Measurements from ENCODE around the gene ZPBP.

The ZPBP gene

GRCh38 chr7:50037086-50037485 is 56.0 kb downstream of the ZPBP start:
- no peak for DNase-seq

- DNase-seq = no peak
Observed at GRCh38 chr7:50022991-50023390, 70.1 kb downstream of the ZPBP start.

- DNase-seq = no peak
Observed at GRCh38 chr7:50022451-50022850, 70.6 kb downstream of the ZPBP start.

GRCh38 chr7:49995681-49996080 is 97.4 kb downstream of the ZPBP start:
- DNase-seq = no peak

GRCh38 chr7:49986191-49986590 is 106.9 kb downstream of the ZPBP start:
- DNase-seq = no peak

GRCh38 chr7:49980465-49980864 is 112.6 kb downstream of the ZPBP start:
- DNase-seq = no peak

- DNase-seq = no peak
Observed at GRCh38 chr7:49976238-49976637, 116.8 kb downstream of the ZPBP start.

- no peak for DNase-seq
Observed at GRCh38 chr7:49974035-49974434, 119.0 kb downstream of the ZPBP start.

- no peak for DNase-seq
Observed at GRCh38 chr7:49937608-49938007, 155.4 kb downstream of the ZPBP start.

GRCh38 chr7:49931627-49932026 is 161.4 kb downstream of the ZPBP start:
- no peak for DNase-seq

- no peak for DNase-seq
Observed at GRCh38 chr7:49928787-49929186, 164.3 kb downstream of the ZPBP start.

- DNase-seq = no peak
Observed at GRCh38 chr7:49927631-49928030, 165.4 kb downstream of the ZPBP start.

GRCh38 chr7:49926720-49927119 is 166.3 kb downstream of the ZPBP start:
- DNase-seq = no peak

- no peak for DNase-seq
Observed at GRCh38 chr7:49911909-49912308, 181.1 kb downstream of the ZPBP start.

- DNase-seq = no peak
Observed at GRCh38 chr7:49894543-49894942, 198.5 kb downstream of the ZPBP start.

- DNase-seq = no peak
Observed at GRCh38 chr7:49893131-49893530, 199.9 kb downstream of the ZPBP start.

GRCh38 chr7:49892481-49892880 is 200.6 kb downstream of the ZPBP start:
- DNase-seq = no peak

Data from NCI-H774 (cell line).